HG03378 (cell line): Measurements from ENCODE around the gene FTMT.
"Not testable (repeated sequence)": the region's sequence is repeated elsewhere in the genome, so short reads cannot be mapped to it uniquely, and the experiment has no call there.

Experiments used
- ATAC-seq: cut with Tn5 transposase; IDR thresholded peaks from one replicate; pipeline ENCODE4 v1.9.1; 2021; ENCODE audit warnings: mild to moderate bottlenecking, moderate library complexity; ENCODE audit not compliant: unreplicated experiment

FTMT gene

GRCh38 chr5:121851643-121852574 is at the start of gene FTMT:
FTMT (plus strand) TSS chr5:121851882; CDS start chr5:121851964, 82 bp downstream.
- ATAC-seq = no peak

DNA sequence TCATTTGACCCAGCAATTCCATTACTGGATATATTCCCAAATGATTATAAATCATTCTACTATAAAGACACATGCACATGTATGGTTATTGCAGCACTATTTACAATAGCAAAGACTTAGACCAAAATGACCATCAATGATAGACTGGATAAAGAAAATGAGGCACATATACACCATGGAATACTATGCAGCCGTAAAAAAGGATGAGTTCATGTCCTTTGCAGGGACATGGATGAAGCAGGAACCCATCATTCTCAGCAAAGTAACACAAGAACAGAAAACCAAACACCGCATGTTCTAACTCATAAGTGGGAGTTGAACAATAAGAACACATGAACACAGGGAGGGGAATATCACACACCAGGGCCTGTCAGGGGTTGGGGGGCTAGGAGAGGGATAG is 46.4 kb upstream of the FTMT start:
- not testable (repeated sequence) for ATAC-seq

- ATAC-seq = no peak
Measured at GRCh38 chr5:121805911-121806310, 45.8 kb upstream of the FTMT start.

- no peak for ATAC-seq
Measured at GRCh38 chr5:121816164-121816563, 35.5 kb upstream of the FTMT start.

DNA sequence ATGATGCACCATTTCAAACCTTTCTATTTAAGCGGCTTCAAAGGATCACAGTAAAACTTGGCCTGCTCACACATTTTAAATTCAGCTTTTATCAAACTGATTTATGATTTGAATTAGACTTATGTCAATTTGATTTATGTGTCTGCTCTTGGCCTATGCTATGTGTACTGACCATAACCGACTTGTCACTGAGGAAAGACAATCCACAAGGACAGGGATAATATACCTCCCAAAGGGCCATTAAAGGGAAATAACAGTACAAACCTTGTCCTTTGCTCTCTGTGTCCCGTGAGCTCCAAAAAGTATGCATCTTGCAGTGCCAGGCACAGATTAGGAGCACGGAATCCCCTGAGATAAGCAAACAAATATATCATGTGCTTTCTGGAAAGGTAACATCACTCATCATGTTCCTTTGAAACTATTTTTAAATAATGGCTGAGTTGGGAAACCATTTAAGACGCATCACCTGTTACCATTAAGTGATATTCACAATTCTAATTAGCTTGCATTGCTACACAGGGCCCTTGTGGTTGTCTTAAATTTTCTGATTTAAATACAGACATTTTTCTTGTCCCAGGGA is 31.9 kb upstream of the FTMT start:
- ATAC-seq = no peak

DNA sequence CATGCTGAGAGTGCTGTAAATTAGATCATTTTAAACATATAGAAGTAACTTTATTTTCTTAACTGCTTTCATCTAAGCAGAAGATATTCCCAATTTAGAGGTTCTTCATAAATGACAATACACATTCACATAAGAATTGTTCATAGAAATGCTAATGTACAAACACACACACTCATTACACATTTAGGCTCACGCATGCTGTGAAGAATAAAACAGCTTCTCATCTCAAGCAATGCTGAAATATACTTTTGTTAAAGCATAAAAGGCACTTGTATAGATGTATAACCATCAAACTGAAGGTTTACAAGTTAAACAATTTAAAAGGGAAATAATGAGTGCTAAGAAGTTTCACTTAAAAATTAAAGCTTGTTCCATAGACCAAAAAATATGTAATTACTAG is 18.1 kb upstream of the FTMT start:
- no peak for ATAC-seq

DNA sequence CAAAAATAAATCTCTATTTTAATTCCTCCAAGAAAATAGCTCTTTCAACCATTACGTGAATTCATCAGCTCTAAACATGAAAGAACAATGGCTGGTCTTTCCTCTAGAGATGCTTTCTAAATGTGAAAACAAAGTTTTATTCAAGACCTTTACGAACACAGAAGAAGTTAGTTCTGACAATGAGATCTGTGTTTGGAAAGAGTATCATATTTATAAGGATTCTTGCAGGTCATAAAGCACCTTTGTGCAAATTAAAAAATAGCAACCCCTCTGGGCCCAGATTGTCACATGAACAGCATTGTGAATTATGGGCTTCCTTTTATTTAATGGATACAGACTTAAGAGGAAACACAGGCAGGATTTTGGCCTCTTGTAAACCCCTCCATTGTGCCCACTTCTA is 17.7 kb upstream of the FTMT start:
- ATAC-seq = no peak

DNA sequence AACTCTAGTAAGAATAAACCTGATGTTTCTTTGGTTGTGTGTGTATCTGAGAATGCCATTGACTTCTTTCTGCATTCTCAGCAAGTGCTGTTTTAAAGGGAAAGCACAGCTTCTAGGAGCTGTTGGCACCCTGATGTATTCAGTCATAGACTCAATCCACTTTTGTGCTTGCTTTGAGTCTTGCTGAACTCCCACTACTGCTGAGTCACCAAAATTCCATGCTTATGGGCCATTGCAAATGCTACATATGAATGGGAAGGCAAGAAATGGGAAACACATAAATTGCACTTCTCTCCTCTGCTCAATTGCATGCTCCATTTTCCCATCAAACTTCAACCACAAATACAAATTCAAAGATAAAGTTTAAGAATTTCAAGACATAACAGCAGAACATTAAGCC is 9.8 kb upstream of the FTMT start:
- no peak for ATAC-seq

GRCh38 chr5:121850272-121850671 is 1.4 kb upstream of the FTMT start:
- ATAC-seq = no peak

DNA sequence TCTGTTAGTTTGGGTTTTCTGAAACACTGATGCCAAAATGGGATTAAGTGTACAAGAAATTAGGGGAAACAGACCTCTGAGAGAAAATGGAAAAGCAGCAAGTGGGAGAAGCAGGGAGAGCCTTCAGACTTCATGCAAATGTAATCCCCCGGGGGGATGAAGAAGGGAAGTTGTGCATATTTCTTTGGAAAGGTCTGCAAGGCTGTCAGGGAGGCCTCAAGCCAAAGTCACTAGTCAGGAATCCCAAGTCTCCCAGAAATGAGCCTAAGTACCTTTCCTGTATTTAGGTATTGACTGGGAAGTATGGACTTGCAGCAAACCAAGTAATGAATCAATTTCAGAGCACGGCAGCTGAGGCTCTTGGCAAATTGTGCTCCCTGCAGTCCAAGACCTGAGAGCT is 2.2 kb downstream of the FTMT start:
- no peak for ATAC-seq

DNA sequence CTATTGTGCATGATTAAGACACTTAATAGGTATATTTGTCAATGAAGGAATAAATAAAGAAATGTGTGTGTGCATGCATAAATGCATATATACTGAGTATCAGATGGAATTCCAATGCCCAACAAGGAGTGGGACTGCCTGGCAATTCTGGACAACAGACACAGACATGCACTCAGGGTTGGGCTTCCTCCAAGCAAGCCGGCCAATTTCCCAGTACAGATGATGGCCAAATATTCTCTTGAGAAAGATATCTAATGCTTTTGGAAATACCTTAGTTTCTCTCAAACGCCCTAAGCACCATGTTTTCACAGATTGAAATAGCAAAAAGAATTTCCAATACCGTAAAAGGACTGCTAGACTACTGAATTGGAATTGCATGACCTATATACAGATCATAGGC is 11.1 kb downstream of the FTMT start:
- no peak for ATAC-seq

GRCh38 chr5:121863753-121864285 is 12.1 kb downstream of the FTMT start:
- no peak for ATAC-seq

- no peak for ATAC-seq
Measured at GRCh38 chr5:121867403-121867802, 15.7 kb downstream of the FTMT start.

DNA sequence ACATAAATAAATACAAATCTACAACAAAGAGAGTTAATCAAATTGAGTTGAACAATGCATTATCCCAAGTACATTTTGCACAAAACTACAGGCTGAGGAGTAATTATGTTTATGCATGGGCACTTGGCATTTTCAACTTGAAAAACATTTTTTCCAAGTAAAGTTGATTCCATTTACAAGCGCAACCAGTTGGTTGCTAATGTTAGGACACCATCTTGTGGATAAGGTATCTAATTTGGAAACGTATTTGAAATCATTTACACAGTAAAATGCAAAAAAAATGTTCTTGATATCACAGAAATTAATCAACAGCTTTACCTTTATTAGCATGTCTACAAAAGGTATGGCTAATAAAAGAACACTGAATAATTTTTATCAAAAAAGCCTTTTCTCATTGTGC is 18.8 kb downstream of the FTMT start:
- no peak for ATAC-seq

- ATAC-seq = no peak
Measured at GRCh38 chr5:121872856-121873255, 21.2 kb downstream of the FTMT start.

- ATAC-seq = no peak
Measured at GRCh38 chr5:121873409-121873808, 21.7 kb downstream of the FTMT start.

- ATAC-seq = no peak
Measured at GRCh38 chr5:121885630-121886029, 33.9 kb downstream of the FTMT start.

- no peak for ATAC-seq
Measured at GRCh38 chr5:121887727-121888126, 36.0 kb downstream of the FTMT start.

- no peak for ATAC-seq
Measured at GRCh38 chr5:121890297-121890858, 38.7 kb downstream of the FTMT start.

DNA sequence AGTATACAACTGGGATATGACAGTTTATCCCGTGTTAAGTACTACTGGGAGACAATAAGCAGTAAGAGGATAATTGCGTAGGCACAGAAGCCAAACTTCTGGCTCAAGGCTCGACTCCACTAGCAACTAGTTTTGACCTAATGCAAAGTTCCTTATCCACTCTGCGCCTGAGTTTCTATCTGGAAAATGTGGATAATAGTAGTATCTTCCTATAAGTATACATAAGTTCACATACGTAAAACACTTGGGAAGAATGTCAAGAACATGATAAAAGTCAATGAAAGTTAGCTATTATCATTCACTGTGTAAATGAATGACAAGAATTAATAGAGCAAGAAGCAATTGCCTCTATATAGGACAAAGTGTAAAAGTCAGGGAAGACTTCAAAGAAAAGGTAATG is 45.7 kb downstream of the FTMT start:
- no peak for ATAC-seq

DNA sequence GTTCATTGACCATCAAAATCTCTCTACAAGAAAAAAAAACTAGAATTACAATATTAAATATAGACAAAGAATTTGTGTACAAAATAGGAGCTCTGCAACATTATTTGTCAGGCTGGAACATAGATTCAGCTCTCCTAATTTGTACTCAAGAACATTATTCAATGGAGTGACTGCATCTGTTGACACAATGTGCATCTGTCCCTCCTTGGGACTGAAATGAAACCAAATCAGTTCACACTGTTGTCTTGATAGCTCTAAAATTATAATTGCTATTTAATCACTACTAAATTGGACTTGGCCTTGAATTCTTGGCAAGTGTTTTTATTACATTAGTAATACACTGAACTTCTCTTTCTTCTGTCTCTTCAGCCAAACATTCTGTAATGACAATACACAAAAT is 47.7 kb downstream of the FTMT start:
- ATAC-seq = no peak
